SK-N-SH treated with all-trans-retinoic acid at 6 μM for 48 hours (cell line): ENCODE data around the gene SLC45A1.

Source experiments
- ARNTL ChIP-seq: fragments of 450-650 bp; formaldehyde crosslinking; IDR thresholded peaks from 2 replicates; pipeline ENCODE4 v1.5.0; 2020; ENCODE audit warnings: low read depth, mild to moderate bottlenecking, moderate library complexity, borderline replicate concordance
- BACH2 ChIP-seq: fragments of 250-450 bp; sonication (Bioruptor Pico); IDR thresholded peaks from 2 replicates; pipeline ENCODE4 v1.9.0; 2021; ENCODE audit warnings: mild to moderate bottlenecking, borderline replicate concordance
- CREB5 ChIP-seq: fragments of 250-450 bp; sonication (Bioruptor Pico); IDR thresholded peaks from 2 replicates; pipeline ENCODE4 v1.5.1; 2020; ENCODE audit warnings: low read depth, mild to moderate bottlenecking, moderate library complexity
- ESRRG ChIP-seq: fragments of 250-450 bp; sonication (Bioruptor Pico); IDR thresholded peaks from 2 replicates; pipeline ENCODE4 v1.6.1; 2021; ENCODE audit warnings: mild to moderate bottlenecking
- GLIS3 ChIP-seq: fragments of 250-450 bp; sonication (Bioruptor Pico); IDR thresholded peaks from 2 replicates; pipeline ENCODE4 v1.5.0; 2020; ENCODE audit warnings: mild to moderate bottlenecking, moderate library complexity
- ISL1 ChIP-seq: fragments of 250-450 bp; sonication (Bioruptor Pico); IDR thresholded peaks from 2 replicates; pipeline ENCODE4 v2.1.2; 2022; ENCODE audit warnings: mild to moderate bottlenecking, moderate library complexity
- PATZ1 ChIP-seq: fragments of 250-450 bp; sonication (Bioruptor Pico); IDR thresholded peaks from 2 replicates; pipeline ENCODE4 v1.8.0; 2020; ENCODE audit warnings: mild to moderate bottlenecking, moderate library complexity, borderline replicate concordance
- PPARA ChIP-seq: fragments of 250-450 bp; sonication (Bioruptor Pico); IDR thresholded peaks from 2 replicates; pipeline ENCODE4 v1.5.0; 2020; ENCODE audit warnings: mild to moderate bottlenecking, borderline replicate concordance
- RARB ChIP-seq: fragments of 250-450 bp; sonication (Bioruptor Pico); IDR thresholded peaks from 2 replicates; pipeline ENCODE4 v1.8.0; 2021; ENCODE audit warnings: mild to moderate bottlenecking, moderate library complexity
- SNAI2 ChIP-seq: fragments of 250-450 bp; sonication (Bioruptor Pico); IDR thresholded peaks from 2 replicates; pipeline ENCODE4 v1.5.0; 2020; ENCODE audit warnings: mild to moderate bottlenecking, moderate library complexity
- TCF4 ChIP-seq: fragments of 250-450 bp; sonication (Bioruptor Pico); IDR thresholded peaks from 2 replicates; pipeline ENCODE4 v1.8.0; 2021; ENCODE audit warnings: mild to moderate bottlenecking, moderate library complexity, borderline replicate concordance
- ZFP30 ChIP-seq: fragments of 450-650 bp; formaldehyde crosslinking; IDR thresholded peaks from 2 replicates; pipeline ENCODE4 v1.5.0; 2022; ENCODE audit warnings: mild to moderate bottlenecking, moderate library complexity
- ZNF565 ChIP-seq: fragments of 450-650 bp; formaldehyde crosslinking; conservative IDR thresholded peaks from 2 replicates; pipeline ENCODE4 v1.5.0; 2020; ENCODE audit warnings: low read depth, mild to moderate bottlenecking, moderate library complexity
- ZNF70 ChIP-seq: fragments of 450-650 bp; formaldehyde crosslinking; IDR thresholded peaks from 2 replicates; pipeline ENCODE4 v1.5.0; 2020; ENCODE audit warnings: mild to moderate bottlenecking, moderate library complexity

GRCh38 chr1:8334106-8334851 is 16.4 kb downstream of the SLC45A1 start:
- TF ChIP-seq PPARA (CRISPR knock-in tag) = no peak
- no peak for TF ChIP-seq ZFP30 (CRISPR knock-in tag)
- no peak for TF ChIP-seq PATZ1
- no peak for TF ChIP-seq ZNF565 (CRISPR knock-in tag)
- TF ChIP-seq BACH2 (CRISPR knock-in tag) = no peak
- TF ChIP-seq CREB5 (CRISPR knock-in tag) = no peak
- TF ChIP-seq RARB (CRISPR knock-in tag) = no peak
- TF ChIP-seq ISL1 (CRISPR knock-in tag) = no peak
- no peak for TF ChIP-seq SNAI2 (CRISPR knock-in tag)
- no peak for TF ChIP-seq ZNF70
- no peak for TF ChIP-seq GLIS3
- TF ChIP-seq ESRRG (CRISPR knock-in tag) = no peak
- TF ChIP-seq ARNTL (CRISPR knock-in tag) = no peak
- no peak for TF ChIP-seq TCF4 (CRISPR knock-in tag)
